Measurements from ENCODE around the gene GGCT. TPM values are rescaled to one million over a fixed set of nuclear protein-coding genes. Genes with fewer than 3 reads are reported as not detected.
A peak's percentile ranks its signal among the peaks of the same experiment; 100 is the strongest.
"Not testable (repeated sequence)": the region's sequence is repeated elsewhere in the genome, so short reads cannot be mapped to it uniquely, and the experiment has no call there.

The GGCT gene
- total RNA-seq, 2 donors from 2014 or later = 65.7 to 84.4 TPM

DNA sequence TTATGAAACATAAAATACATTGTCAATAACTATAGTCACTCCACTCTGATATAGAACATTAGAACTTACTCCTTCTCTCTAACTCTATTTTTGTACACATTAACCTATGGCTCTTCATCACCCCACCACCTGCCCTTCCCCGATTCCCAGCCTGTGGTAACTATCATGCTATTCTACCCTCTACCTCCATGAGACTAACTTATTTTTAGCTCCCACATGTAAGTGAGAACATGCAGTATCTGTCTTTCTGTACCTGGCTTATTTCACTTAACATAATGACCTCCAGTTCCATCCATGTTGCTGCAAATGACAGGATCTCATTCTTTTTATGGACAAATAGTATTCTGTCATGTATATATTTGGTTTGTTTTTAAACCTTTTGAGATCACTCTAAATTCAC is 17.3 kb downstream of the GGCT start:
- Mint-ChIP-seq H3K27ac (no peak overlapping the region), H3K27me3 (ENCODE audit: low read depth) (peaks cover 3% of the 10 kb centered on the region), H3K4me1 (ENCODE audit: low read depth) (no peaks in the 10 kb centered on the region), H3K4me3 (no peak overlapping the region), H3K9me3 (peaks cover 2 to 10% of the 10 kb centered on the region in 2 donors), H3K36me3 (ENCODE audit: insufficient read depth in 2 of 2) (peaks cover 2 to 8% of the 10 kb centered on the region in 2 donors)
- ATAC-seq (replicated peaks in 1 of 2) (no peak), DNase-seq (no peak)

DNA sequence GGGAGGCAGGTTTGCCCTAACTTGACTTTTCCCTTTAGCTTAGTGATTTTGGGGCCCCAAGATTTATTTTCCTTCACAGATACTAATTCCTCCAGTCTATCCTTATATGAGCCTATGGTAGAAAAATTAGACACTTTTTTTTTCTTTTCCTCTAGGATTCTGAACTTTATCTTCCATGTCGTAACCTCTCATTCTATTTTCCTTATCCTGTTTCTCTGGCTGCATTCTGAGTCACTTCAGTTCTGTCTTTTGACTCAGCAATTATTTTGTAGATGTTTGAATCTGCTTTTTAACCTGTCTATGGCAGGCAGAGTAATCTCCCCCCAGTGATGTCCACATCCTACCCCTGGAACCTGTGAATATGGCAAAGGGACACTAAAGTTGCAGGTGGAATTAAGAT is 19.0 kb downstream of the GGCT start:
- DNase-seq = no peak
- ATAC-seq (replicated peaks in 1 of 2) = no peak
- Mint-ChIP-seq H3K27me3 (ENCODE audit: low read depth) (no peaks in the 10 kb centered on the region), H3K4me1 (ENCODE audit: low read depth) (no peaks in the 10 kb centered on the region), H3K4me3 (no peak overlapping the region), H3K9me3 (no peaks in the 10 kb centered on the region), H3K36me3 (ENCODE audit: insufficient read depth in 2 of 2) (no peaks in the 10 kb centered on the region), H3K27ac (no peak overlapping the region)

DNA sequence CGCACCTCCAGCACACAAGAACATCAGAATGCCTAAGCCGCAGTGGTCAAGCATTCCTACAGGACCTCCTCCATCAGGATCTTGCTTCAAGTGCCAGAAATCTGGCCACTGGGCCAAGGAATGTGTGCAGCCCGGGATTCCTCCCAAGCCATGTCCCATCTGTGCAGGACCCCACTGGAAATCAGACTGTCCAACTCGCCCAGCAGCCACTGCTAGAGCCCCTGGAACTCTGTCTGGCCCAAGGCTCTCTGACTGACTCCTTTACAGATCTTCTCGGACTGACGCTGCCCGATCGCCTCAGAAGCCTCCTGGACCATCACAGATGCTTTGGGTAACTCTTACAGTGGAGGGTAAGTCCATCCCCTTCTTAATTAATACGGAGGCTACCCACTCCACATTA is 23.2 kb downstream of the GGCT start:
- H3K36me3 Mint-ChIP-seq (ENCODE audit: insufficient read depth in 2 of 2); H3K9me3 Mint-ChIP-seq; H3K27me3 Mint-ChIP-seq (ENCODE audit: low read depth); ATAC-seq (replicated peaks in 1 of 2); H3K27ac Mint-ChIP-seq; H3K4me3 Mint-ChIP-seq; DNase-seq: not testable (repeated sequence)
- peaks cover 33% of the 10 kb centered on the region for H3K4me1 Mint-ChIP-seq (ENCODE audit: low read depth)

DNA sequence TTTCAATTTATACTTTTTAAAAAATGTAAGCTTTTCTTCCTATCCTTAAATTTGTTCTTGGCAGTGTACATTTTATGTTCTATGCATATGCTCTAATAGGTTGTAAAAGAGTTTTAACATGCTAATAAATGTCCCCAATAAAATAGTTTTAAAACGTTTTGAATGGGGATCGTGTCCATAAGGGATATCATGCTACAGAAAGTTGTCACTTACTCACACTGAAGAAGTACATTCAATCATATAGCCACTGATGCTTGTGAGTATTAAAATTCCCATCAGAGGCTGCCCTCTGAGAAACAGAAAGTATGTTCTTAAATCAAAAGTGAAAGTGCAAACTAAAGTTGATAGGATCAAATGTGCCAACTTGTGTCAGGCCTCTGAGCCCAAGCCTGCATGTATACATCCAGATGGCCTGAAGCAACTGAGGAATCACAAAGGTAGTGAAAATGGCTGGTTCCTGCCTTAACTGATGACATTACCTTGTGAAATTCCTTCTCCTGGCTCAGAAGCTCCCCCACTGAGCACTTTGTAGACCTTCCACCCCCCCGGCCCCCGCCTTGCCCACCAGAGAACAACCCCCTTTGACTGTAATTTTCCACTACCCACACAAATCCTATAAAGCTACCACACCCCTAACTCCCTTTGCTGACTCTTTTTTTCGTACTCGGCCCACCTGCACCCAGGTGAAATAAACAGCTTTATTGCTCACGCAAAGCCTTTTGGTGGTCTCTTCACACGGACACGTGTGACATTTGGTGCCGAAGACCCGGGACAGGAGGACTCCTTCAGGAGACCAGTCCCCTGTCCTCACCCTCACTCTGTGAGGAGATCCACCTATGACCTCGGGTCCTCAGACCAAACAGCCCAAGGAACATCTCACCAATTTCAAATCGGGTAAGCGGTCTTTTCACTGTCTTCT is 25.2 kb downstream of the GGCT start:
- H3K27me3 Mint-ChIP-seq (ENCODE audit: low read depth) = no peaks in the 10 kb centered on the region
- ATAC-seq (replicated peaks in 1 of 2) (peak; percentile 37 to 39), DNase-seq (peak; percentile 19 to 29)
- H3K27ac Mint-ChIP-seq = peak overlapping the region; percentile 91
- H3K4me1 Mint-ChIP-seq (ENCODE audit: low read depth) = peaks cover 53% of the 10 kb centered on the region
- H3K9me3 Mint-ChIP-seq = no peaks in the 10 kb centered on the region
- peaks cover 0 to 5% of the 10 kb centered on the region in 2 donors for H3K36me3 Mint-ChIP-seq (ENCODE audit: insufficient read depth in 2 of 2)
- H3K4me3 Mint-ChIP-seq = peak overlapping the region; percentile 96

DNA sequence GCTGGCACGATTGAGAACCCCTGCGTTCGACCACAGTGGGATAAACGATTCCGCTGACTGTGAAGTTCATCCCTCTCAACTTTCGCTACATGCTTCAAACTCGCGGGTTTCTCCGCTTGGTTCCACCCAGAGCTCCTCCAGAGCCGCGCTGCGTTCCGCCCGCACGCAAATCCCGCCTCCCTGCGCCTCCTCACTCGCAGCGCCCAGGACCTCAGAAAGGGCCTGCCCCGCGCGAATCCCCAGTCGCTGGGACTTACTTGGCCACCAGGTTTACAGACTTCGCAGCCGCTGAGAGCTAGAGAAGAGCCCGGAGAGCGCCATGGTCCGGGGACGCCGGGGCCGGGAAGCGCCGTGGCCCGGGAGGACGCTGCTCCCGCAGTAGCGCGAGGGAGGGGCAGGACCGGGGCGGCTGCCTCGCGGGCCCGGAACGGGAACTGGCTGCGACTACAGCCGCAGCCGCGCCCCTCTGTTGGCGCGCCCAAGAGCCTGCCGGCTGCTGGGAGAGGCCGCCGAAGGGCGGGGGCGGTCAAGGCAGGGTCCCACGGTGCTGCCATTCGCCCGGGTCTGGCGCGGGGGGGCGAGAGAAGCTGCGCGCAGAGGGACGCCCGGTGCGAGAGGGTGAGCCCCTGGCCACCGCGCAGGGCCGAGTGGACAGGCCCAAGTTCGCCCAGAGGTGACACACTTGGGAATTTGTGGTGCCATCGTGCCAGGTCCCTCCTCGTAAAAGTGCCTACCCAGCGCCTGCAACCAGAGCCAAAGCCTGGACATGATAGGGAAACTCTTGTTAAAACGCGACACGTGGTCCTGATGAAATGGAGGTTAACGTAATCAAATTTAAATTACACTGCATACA is 26.1 kb downstream of the GGCT start, which contains the start of gene NOD1:
Gene NOD1, minus strand, starts transcription at position 436 of the 853 bp plus-strand sequence. CDS start 21,863 bp downstream, outside the sequence.
- H3K36me3 Mint-ChIP-seq (ENCODE audit: insufficient read depth in 2 of 2) = peaks cover 0 to 5% of the 10 kb centered on the region in 2 donors
- H3K4me3 Mint-ChIP-seq = peak within 1 kb of the TSS; percentile 96
- no peaks in the 10 kb centered on the region for H3K27me3 Mint-ChIP-seq (ENCODE audit: low read depth)
- H3K4me1 Mint-ChIP-seq (ENCODE audit: low read depth) = peaks cover 62% of the 10 kb centered on the region
- no peaks in the 10 kb centered on the region for H3K9me3 Mint-ChIP-seq
- H3K27ac Mint-ChIP-seq = peak within 1 kb of the TSS; percentile 91
- peak; percentile 94 to 95 for ATAC-seq (replicated peaks in 1 of 2)
- DNase-seq = peak; percentile 78 to 80

DNA sequence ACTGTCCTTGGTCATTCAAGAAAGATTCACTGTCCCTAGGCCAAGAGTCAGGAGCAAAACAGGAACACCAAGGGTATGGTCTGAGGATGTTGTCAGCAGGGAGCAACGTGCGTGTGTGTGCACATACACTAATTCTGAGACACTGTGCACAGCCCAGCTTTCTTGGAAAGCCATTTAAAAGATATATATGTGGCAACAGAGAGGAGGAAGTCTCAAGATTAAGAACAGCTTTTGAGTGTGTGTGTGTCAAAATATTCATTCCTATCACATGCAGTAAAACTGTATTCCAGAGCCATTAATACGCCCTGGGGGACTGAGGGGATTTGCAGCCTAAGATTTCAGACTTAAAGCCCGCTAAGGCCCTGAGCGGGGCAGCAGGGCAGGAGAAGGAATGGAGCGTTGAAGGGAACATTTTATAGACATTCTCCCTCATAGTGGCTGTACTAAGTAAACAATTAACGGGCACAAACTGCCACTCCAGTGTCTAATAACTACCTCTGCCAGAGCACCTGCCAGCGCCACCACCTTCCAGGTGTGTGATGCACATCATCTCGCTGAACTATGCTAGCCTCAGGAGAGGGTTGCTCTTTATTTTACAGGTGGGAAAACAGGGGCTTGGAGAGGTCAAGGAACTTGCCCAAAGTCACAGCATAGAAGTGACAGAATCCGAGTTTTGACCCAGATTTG is 28.0 kb downstream of the GGCT start:
- Mint-ChIP-seq H3K9me3 (no peaks in the 10 kb centered on the region), H3K36me3 (ENCODE audit: insufficient read depth in 2 of 2) (peaks cover 2 to 5% of the 10 kb centered on the region in 2 donors), H3K27me3 (ENCODE audit: low read depth) (no peaks in the 10 kb centered on the region), H3K4me3 (peak overlapping the region; percentile 96), H3K4me1 (ENCODE audit: low read depth) (peaks cover 80% of the 10 kb centered on the region), H3K27ac (no peak overlapping the region)
- DNase-seq (no peak), ATAC-seq (replicated peaks in 1 of 2) (no peak)

DNA sequence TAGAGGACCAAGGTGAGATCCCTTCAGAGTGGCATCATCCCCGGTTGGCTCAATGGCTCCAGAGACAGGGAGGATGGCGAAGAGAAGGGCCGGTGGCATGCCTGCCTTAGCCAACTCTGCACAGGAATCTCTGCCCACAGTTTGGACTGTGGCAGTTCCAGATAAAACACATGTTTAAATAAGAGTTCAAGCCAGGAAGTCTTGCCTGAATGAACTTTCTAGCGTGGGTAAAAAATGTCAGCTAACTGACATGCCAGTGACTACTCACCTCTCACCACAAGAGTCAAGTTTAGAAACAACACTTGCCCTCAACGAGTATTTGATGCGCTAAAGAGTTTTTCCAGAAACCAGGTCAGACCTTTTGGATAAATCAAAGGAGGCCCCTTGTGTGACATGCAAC is 29.0 kb downstream of the GGCT start:
- peak overlapping the region; percentile 46 to 82 for H3K4me3 Mint-ChIP-seq
- H3K36me3 Mint-ChIP-seq (ENCODE audit: insufficient read depth in 2 of 2) = peaks cover 2 to 5% of the 10 kb centered on the region in 2 donors
- no peaks in the 10 kb centered on the region for H3K9me3 Mint-ChIP-seq
- H3K4me1 Mint-ChIP-seq (ENCODE audit: low read depth) = peaks cover 90% of the 10 kb centered on the region
- peak overlapping the region; percentile 52 for H3K27ac Mint-ChIP-seq
- DNase-seq = no peak
- no peaks in the 10 kb centered on the region for H3K27me3 Mint-ChIP-seq (ENCODE audit: low read depth)
- no peak for ATAC-seq (replicated peaks in 1 of 2)

DNA sequence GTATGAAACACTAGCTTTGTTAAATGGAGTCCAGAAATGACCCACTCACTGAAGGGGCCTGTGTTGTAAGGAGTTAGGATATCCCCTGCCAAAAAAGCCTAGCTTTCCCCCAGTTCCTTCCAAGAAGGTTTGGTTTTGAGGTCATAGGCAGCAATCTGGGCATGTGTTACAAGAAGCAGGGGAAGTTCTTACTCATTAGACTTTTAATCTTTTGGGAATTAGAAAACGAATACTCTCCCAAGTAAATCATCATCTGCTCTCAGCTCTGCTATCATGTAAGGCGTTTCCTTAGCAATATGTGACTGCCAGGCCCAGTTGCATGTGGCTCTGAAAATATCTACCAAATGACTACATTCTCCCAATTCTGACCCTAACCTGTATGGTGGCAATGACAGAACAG is 29.7 kb downstream of the GGCT start:
- Mint-ChIP-seq H3K4me3 (peak overlapping the region in 1 of 2 donors; percentile 82), H3K4me1 (ENCODE audit: low read depth) (peaks cover 91% of the 10 kb centered on the region), H3K36me3 (ENCODE audit: insufficient read depth in 2 of 2) (peaks cover 2 to 5% of the 10 kb centered on the region in 2 donors), H3K27ac (peak overlapping the region; percentile 44), H3K9me3 (no peaks in the 10 kb centered on the region), H3K27me3 (ENCODE audit: low read depth) (no peaks in the 10 kb centered on the region)
- no peak for ATAC-seq (replicated peaks in 1 of 2)
- DNase-seq = no peak

DNA sequence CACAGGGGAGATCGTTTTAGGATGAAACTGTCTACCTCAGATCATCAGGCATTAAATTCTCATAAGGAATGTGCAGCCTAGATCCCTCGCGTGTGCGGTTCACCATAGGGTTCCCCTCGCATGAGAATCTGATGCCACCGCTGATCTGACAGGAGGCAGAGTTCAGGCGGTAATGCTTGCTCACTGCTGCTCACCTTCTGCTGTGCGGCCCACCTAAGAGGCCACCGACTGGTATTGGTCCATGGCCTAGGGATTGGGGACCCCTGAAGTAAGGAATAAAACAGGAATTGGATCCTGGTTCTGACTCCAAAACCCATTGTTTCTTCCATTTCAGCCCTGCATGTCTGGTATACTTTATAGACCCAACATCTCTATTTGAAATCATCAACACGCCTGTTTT is 30.1 kb downstream of the GGCT start:
- Mint-ChIP-seq H3K27ac (no peak overlapping the region), H3K27me3 (ENCODE audit: low read depth) (no peaks in the 10 kb centered on the region), H3K4me3 (peak overlapping the region in 1 of 2 donors; percentile 29), H3K4me1 (ENCODE audit: low read depth) (peaks cover 90% of the 10 kb centered on the region), H3K9me3 (no peaks in the 10 kb centered on the region), H3K36me3 (ENCODE audit: insufficient read depth in 2 of 2) (peaks cover 2 to 5% of the 10 kb centered on the region in 2 donors)
- ATAC-seq (replicated peaks in 1 of 2) (no peak), DNase-seq (no peak)

DNA sequence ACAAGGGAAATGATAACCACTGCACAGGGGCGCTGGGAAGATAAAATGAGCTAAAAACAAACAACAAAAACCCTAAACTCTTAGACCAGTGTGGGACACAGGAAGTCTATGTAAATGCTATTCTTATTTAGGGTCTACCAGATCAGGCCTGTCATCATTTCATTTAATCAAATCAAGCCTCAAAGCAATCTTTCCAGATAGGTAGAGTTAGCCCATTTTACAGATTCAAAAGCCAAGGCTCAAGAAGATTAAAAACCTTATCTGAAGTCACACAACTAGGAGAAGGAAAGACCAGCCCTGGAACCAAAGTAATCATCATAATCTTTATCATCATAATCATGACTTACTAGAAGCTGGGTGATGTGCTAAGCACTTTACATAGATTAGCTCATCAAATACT is 30.7 kb downstream of the GGCT start:
- no peak for ATAC-seq (replicated peaks in 1 of 2)

DNA sequence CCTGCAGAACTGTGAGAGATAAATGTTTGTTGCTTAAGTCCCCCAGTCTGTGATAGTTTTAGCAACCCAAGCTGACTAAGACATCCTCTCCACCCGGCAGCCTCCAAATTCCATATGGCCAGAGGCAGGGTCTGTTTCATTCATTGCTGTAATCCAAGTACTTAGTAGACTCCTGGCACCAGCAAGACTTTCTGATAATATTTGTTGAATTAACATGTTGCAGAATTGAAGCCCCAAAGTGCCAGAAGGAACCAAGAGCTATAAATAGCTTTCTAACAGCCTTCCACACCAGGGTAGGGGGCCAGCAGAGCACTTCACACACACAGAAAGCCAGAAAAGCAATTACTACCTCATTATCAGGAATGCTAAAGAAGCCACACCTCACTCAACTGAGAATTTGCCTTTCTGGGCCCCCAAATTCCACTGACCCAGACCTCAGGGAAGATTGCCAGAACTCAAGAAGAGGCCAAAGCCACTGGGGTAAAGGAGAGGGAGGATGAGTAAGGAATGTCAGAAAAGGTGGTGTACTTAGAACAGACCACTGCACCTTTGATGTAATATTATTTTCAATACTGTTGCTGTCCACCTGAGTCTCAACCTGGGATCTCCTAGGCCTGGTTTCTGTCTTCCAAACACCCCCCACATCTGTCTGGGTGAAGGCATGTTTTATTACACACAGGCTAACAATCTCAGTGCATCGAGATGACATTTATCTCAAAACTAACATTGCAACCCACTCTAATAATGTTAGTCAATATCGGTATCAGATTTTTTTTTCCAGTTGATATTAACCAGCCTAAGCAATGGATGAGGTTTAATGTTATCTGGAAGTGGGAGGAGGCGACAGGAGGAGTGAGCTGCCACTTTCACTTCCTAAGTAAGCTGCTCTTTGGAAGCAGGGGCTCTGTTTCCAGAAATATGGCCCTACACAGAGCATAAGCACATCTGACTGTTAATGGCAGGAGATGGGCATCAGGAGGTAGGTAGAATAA is 31.5 kb downstream of the GGCT start:
- peaks cover 2 to 3% of the 10 kb centered on the region in 2 donors for H3K36me3 Mint-ChIP-seq (ENCODE audit: insufficient read depth in 2 of 2)
- no peak for ATAC-seq (replicated peaks in 1 of 2)
- H3K27ac Mint-ChIP-seq = no peak overlapping the region
- peaks cover 97% of the 10 kb centered on the region for H3K4me1 Mint-ChIP-seq (ENCODE audit: low read depth)
- no peaks in the 10 kb centered on the region for H3K27me3 Mint-ChIP-seq (ENCODE audit: low read depth)
- H3K4me3 Mint-ChIP-seq = no peak overlapping the region
- no peak for DNase-seq
- H3K9me3 Mint-ChIP-seq = no peaks in the 10 kb centered on the region

More for the DNA sequence above, 30.7 kb downstream of the GGCT start:
- H3K27me3 Mint-ChIP-seq (ENCODE audit: low read depth) = no peaks in the 10 kb centered on the region
- H3K9me3 Mint-ChIP-seq = no peaks in the 10 kb centered on the region
- peak overlapping the region in 1 of 2 donors; percentile 29 for H3K4me3 Mint-ChIP-seq
- H3K27ac Mint-ChIP-seq = no peak overlapping the region
- no peak for DNase-seq
- H3K36me3 Mint-ChIP-seq (ENCODE audit: insufficient read depth in 2 of 2) = peaks cover 2 to 5% of the 10 kb centered on the region in 2 donors
- peaks cover 91% of the 10 kb centered on the region for H3K4me1 Mint-ChIP-seq (ENCODE audit: low read depth)
